HepG2 (cell line): Measurements from ENCODE around the gene CCNL1. TPM values are rescaled to one million over a fixed set of nuclear protein-coding genes. Genes with fewer than 3 reads are reported as not detected.

Experiments used
- GATAD2A ChIP-seq: IDR thresholded peaks from 2 replicates; pipeline ENCODE4 v1.6.1; 2016
- HMGXB3 ChIP-seq: sonication (generic); formaldehyde crosslinking; IDR thresholded peaks from 2 replicates; pipeline ENCODE4 v1.4.0; 2020; ENCODE audit warnings: missing genetic modification reagents, borderline replicate concordance
- MED1 ChIP-seq: sonication (generic); formaldehyde crosslinking; IDR thresholded peaks from 2 replicates; pipeline ENCODE4 v1.4.0; 2020; ENCODE audit warnings: missing genetic modification reagents
- POLR2G ChIP-seq: fragments of 200-400 bp; formaldehyde crosslinking; IDR thresholded peaks from 2 replicates; pipeline ENCODE4 v1.6.1; 2018; ENCODE audit warnings: mild to moderate bottlenecking, low read depth, low read length, moderate library complexity
- SAFB2 ChIP-seq: sonication (generic); formaldehyde crosslinking; IDR thresholded peaks from 2 replicates; pipeline ENCODE4 v1.5.1; 2020; ENCODE audit warnings: missing genetic modification reagents, low read depth, mild to moderate bottlenecking, borderline replicate concordance
- THAP7 ChIP-seq: sonication (generic); formaldehyde crosslinking; IDR thresholded peaks from 2 replicates; pipeline ENCODE4 v1.8.1; 2023; ENCODE audit warnings: mild to moderate bottlenecking, missing genetic modification reagents
- ZBTB39 ChIP-seq: sonication (generic); formaldehyde crosslinking; IDR thresholded peaks from 2 replicates; pipeline ENCODE4 v1.5.0; 2020; ENCODE audit warnings: missing genetic modification reagents
- ZC3H4 ChIP-seq: sonication (generic); formaldehyde crosslinking; IDR thresholded peaks from 2 replicates; pipeline ENCODE4 v1.4.0; 2020; ENCODE audit warnings: missing genetic modification reagents, borderline replicate concordance
- ZNF318 ChIP-seq: sonication (generic); formaldehyde crosslinking; IDR thresholded peaks from 2 replicates; pipeline ENCODE4 v1.4.0; 2020; ENCODE audit warnings: mild to moderate bottlenecking, missing genetic modification reagents
- ZNF337 ChIP-seq: sonication (generic); formaldehyde crosslinking; IDR thresholded peaks from 2 replicates; pipeline ENCODE4 v1.5.1; 2020; ENCODE audit warnings: missing genetic modification reagents, low read depth, mild to moderate bottlenecking, borderline replicate concordance
- ZNF572 ChIP-seq: sonication (generic); formaldehyde crosslinking; IDR thresholded peaks from 2 replicates; pipeline ENCODE4 v1.5.1; 2020; ENCODE audit warnings: mild to moderate bottlenecking, missing genetic modification reagents
- polyA plus RNA-seq, 8 experiments: library from polyadenylated mRNA; depleted of rRNA in 3 of 8; stranded (reverse) in 7 of 8; unstranded in 1 of 8; fragments of >200 nt; fragmentation: Illumina TruSeq in 4 of 8; extraction: Trizol in 4 of 8; gene quantifications; 2 replicates each; pipeline versions ENCODE4 v1.2.1 to v1.2.3, GENCODE V29; 2011 to 2016; ENCODE audit warnings: low read depth in 4 of 8, missing spikeins in 1 of 8, mixed read lengths in 1 of 8; ENCODE audit not compliant: insufficient read depth in 1 of 8
- total RNA-seq, 5 experiments: library from RNA; depleted of rRNA; stranded (reverse); fragments of >200 nt; fragmentation: Illumina TruSeq; extraction: Trizol; gene quantifications; 2 replicates each; pipeline ENCODE4 v1.2.3, GENCODE V29; 2016; ENCODE audit warnings: low read depth in 1 of 5

CCNL1 gene
- total and polyA plus RNA-seq, 2 of the 13 experiments (the other 11 are each of a cell fraction or from before 2014, with no cell fraction given), result 151 to 303 TPM

- 0 out of 2 replicates have a peak, but pooled peaks have one; percentile 6 for TF ChIP-seq HMGXB3 (CRISPR knock-in tag)
- peak; percentile 33; the same call in 1 of the 2 replicates for TF ChIP-seq ZBTB39
- 0 out of 2 replicates have a peak, but pooled peaks have one; percentile 41 for TF ChIP-seq ZNF572 (CRISPR knock-in tag)
- peak; percentile 32; the same call in 1 of the 2 replicates for TF ChIP-seq MED1 (CRISPR knock-in tag)
- peak; percentile 49; the same call in 1 of the 2 replicates for TF ChIP-seq ZNF337 (CRISPR knock-in tag)
- TF ChIP-seq SAFB2 (CRISPR knock-in tag), result no peak
- peak; percentile 48; the same call in 1 of the 2 replicates for TF ChIP-seq GATAD2A
- no peak for TF ChIP-seq ZNF318 (CRISPR knock-in tag)
- peak; percentile 58; the same call in 1 of the 2 replicates for TF ChIP-seq THAP7 (CRISPR knock-in tag)
- TF ChIP-seq POLR2G, result peak; percentile 63
- peak; percentile 87; the same call in 1 of the 2 replicates for TF ChIP-seq ZC3H4
Observed at GRCh38 chr3:157128771-157129681, 30.9 kb downstream of the CCNL1 start (continued).
